Thyroid gland (tissue), 4 donors: ENCODE data around the gene MRPS6. TPM values are rescaled to one million over a fixed set of nuclear protein-coding genes. Genes with fewer than 3 reads are reported as not detected.

Experiments
- DNase-seq, 2 donors: peaks; one replicate each; pipeline ENCODE4 v3.0.0-alpha.2; 2019
- H3K27ac ChIP-seq, 3 donors: fragments of 200-600 bp; sonication (generic); 1 replicate in 2 of 3; 2 replicates in 1 of 3; pipeline ENCODE4 v1.5.1; 2016 to 2019; ENCODE audit warnings: mild to moderate bottlenecking in 1 of 3, moderate library complexity in 1 of 3
- H3K27me3 ChIP-seq: fragments of 200-600 bp; sonication (generic); one replicate; pipeline ENCODE4 v1.5.1; 2019
- H3K36me3 ChIP-seq, 2 donors: fragments of 200-600 bp; sonication (generic); one replicate each; pipeline ENCODE4 v1.5.1; 2016 to 2019
- H3K4me1 ChIP-seq, 2 donors: fragments of 200-600 bp; sonication (generic); one replicate each; pipeline ENCODE4 v1.5.1; 2017 to 2019
- H3K4me3 ChIP-seq, 3 donors: fragments of 200-600 bp; sonication (generic); replicated peaks in 1 of 3; 1 replicate in 2 of 3; 2 replicates in 1 of 3; pipeline ENCODE4 v1.5.1; 2016; ENCODE audit warnings: mild to moderate bottlenecking in 1 of 3
- H3K9me3 ChIP-seq: fragments of 200-600 bp; sonication (generic); one replicate; pipeline ENCODE4 v1.5.1; 2017
- POLR2A ChIP-seq, 2 donors: fragments of 450-650 bp; IDR thresholded peaks; one replicate each; pipeline ENCODE4 v1.6.1; 2017; ENCODE audit warnings: antibody characterized with exemption in 2 of 2, mild to moderate bottlenecking in 2 of 2, moderate library complexity in 1 of 2
- WGBS, 2 donors: methylation state at CpG; one replicate each; pipeline ENCODE4 v1.1.5; 2017; 5-methylcytosine and 5-hydroxymethylcytosine counted together
- intact Hi-C: fragments of 100-400 bp; cut with DNase I; formaldehyde crosslinking; loops from one replicate; pipeline ENCODE4 v1.15.1; 2023
- total RNA-seq, 4 donors: library from RNA; depleted of rRNA; stranded (reverse); fragments of >200 nt; gene quantifications; one replicate each; pipeline ENCODE4 v1.2.3, GENCODE V29; 2016
- TF ChIP-seq, protein P1 (sequence below), 6 experiments: fragments of 200-600 bp in 3 of 6; fragments of 450-650 bp in 3 of 6; sonication (generic) in 3 of 6; IDR thresholded peaks; one replicate each; pipeline ENCODE4 v1.5.1; 2016 to 2019; ENCODE audit warnings: antibody characterized with exemption in 6 of 6, mild to moderate bottlenecking in 2 of 6, inconsistent platforms in 1 of 6, moderate library complexity in 1 of 6

The MRPS6 gene
- total RNA-seq, 4 donors from 2014 or later: 64.9 to 104 (median 75.9) TPM

DNA sequence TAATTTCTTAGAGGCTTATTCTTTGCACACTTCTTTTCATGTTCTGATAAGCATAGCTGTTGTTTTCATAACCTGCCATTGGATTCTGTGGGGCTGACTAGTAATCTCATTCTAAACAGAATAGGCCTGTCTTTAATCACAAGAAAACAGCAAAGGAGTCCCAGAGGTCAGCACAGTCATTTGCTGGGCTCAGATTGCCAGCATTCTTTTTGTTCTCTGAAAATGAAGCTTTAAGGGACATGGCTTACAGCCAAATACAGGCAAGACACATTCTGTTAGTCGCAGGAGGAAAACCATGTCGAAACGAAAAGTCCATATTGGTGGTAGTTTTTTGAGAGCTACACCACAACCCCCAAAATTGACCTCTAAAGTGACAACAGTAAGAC lies 75.0 kb downstream of the MRPS6 start:
- peak overlapping the region in 1 of 3 donors; percentile 3 for H3K27ac ChIP-seq
- intact Hi-C loops: no loop called here
- DNase-seq: no peak
- H3K4me1 ChIP-seq: peaks cover 12 to 15% of the 10 kb centered on the region in 2 donors
- H3K27me3 ChIP-seq: no peaks in the 10 kb centered on the region
- H3K9me3 ChIP-seq: no peaks in the 10 kb centered on the region
- H3K4me3 ChIP-seq: no peak overlapping the region
- TF ChIP-seq, protein P1, sequence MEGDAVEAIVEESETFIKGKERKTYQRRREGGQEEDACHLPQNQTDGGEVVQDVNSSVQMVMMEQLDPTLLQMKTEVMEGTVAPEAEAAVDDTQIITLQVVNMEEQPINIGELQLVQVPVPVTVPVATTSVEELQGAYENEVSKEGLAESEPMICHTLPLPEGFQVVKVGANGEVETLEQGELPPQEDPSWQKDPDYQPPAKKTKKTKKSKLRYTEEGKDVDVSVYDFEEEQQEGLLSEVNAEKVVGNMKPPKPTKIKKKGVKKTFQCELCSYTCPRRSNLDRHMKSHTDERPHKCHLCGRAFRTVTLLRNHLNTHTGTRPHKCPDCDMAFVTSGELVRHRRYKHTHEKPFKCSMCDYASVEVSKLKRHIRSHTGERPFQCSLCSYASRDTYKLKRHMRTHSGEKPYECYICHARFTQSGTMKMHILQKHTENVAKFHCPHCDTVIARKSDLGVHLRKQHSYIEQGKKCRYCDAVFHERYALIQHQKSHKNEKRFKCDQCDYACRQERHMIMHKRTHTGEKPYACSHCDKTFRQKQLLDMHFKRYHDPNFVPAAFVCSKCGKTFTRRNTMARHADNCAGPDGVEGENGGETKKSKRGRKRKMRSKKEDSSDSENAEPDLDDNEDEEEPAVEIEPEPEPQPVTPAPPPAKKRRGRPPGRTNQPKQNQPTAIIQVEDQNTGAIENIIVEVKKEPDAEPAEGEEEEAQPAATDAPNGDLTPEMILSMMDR (IDR thresholded peaks at IDR 0.05): no peak
- TF ChIP-seq POLR2A (IDR thresholded peaks at IDR 0.05): no peak
- H3K36me3 ChIP-seq: peaks cover under 1 to 3% of the 10 kb centered on the region in 2 donors
- 65 to 74% methylated on average over 3 of the region's 3 CpGs for WGBS, 2 donors

DNA sequence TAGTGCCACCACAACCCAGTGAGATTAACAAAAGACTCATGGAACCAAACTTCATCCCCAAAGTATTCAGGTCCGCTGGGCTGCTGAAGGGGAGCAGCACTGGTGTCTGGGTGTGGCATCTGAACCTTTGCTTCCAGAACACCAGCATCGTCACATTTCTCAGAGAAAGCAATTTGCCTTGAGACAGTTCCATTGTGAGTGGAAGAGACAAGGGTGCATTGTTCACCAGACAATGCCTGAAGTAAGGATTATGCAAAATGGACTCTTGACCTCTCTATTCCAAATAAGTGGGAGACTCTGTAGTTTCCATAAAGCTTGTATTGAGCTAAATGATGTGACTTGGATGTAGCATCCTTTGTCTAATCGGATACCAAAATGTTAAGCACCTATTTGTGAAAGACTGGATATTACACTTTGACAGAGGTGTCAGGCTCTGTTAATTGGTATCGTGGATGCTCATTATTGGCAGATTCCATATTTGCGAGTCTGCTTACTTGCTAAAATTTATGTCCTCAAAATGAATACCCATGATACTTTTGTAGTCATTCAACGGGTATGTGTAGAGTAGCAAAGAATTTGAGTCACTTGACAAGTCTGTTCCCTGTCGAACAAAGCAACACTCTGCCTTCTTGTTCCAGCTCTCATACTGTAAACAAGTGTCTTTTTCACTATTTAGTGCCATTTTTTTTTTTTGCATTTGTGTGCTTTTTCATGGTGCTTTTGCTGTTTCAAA lies 75.6 kb downstream of the MRPS6 start:
- peak overlapping the region in 1 of 3 donors; percentile 3 for H3K27ac ChIP-seq

DNA sequence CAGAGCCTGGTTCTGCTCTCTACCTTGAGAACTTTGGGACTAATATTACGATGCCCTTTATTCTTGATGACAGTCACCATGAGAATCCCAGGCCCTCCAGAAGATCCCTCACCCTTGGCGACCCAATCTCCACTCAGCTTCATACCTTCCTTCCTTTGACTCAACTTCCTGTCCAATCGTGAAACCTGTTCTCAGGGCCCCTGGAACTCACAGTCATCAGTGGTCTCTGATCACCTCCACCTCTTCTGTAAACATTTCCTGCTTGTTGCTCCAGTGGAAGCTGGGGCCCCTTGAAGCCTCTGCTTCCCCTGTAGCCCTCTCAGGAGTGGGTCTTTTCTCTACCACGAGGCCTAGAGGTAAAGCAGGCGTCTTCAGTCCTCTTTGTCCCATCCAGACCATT lies 79.1 kb downstream of the MRPS6 start:
- H3K27me3 ChIP-seq: no peaks in the 10 kb centered on the region
- WGBS, 2 donors: 90 to 96% methylated on average over 5 of the region's 5 CpGs
- TF ChIP-seq, protein P1 (IDR thresholded peaks at IDR 0.05): no peak
- TF ChIP-seq POLR2A (IDR thresholded peaks at IDR 0.05): no peak
- peaks cover 22 to 28% of the 10 kb centered on the region in 2 donors for H3K4me1 ChIP-seq
- no peak overlapping the region for H3K4me3 ChIP-seq
- no peak overlapping the region for H3K27ac ChIP-seq
- no peaks in the 10 kb centered on the region for H3K9me3 ChIP-seq
- no peak for DNase-seq
- intact Hi-C loops: no loop called here
- no peaks in the 10 kb centered on the region for H3K36me3 ChIP-seq

More for the DNA sequence above, 75.6 kb downstream of the MRPS6 start:
- no peak for TF ChIP-seq POLR2A (IDR thresholded peaks at IDR 0.05)
- TF ChIP-seq, protein P1 (IDR thresholded peaks at IDR 0.05): no peak
- Histone ChIP-seq H3K4me3 (no peak overlapping the region), H3K4me1 (peaks cover 12 to 14% of the 10 kb centered on the region in 2 donors), H3K9me3 (no peaks in the 10 kb centered on the region), H3K27me3 (no peaks in the 10 kb centered on the region), H3K36me3 (no peaks in the 10 kb centered on the region)
- 94 to 96% methylated on average over 7 of the region's 7 CpGs for WGBS, 2 donors
- intact Hi-C loops: no loop called here
- no peak for DNase-seq

DNA sequence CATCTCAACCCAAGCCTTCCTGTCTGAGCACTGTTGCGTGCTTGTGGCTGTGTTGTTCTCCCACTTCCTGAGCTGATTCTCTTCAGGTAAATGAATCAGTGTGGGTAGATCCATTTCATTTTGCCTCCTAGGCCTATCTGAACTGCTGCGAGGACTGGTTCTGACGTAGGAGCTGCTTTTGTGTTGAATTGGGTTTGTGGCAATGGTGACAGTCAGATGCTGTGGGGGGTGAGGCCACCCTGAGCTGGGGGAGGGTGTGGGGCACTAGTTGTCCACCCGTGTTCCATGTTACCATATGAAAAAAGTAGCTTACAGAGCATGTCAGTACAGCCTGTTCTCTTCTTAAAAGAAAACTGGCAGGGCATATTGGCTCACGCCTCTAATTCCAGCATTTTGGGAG lies 81.5 kb downstream of the MRPS6 start:
- no peaks in the 10 kb centered on the region for H3K27me3 ChIP-seq
- H3K36me3 ChIP-seq: no peaks in the 10 kb centered on the region
- intact Hi-C loops: no loop called here
- H3K9me3 ChIP-seq: no peaks in the 10 kb centered on the region
- H3K4me1 ChIP-seq: peaks cover 14 to 20% of the 10 kb centered on the region in 2 donors
- H3K4me3 ChIP-seq: no peak overlapping the region
- H3K27ac ChIP-seq: peak overlapping the region in 1 of 3 donors; percentile 32
- no peak for TF ChIP-seq POLR2A (IDR thresholded peaks at IDR 0.05)
- TF ChIP-seq, protein P1 (IDR thresholded peaks at IDR 0.05): no peak
- DNase-seq: peak in 1 of 2 donors; percentile 30
- WGBS, 2 donors: 95 to 96% methylated on average over 5 of the region's 5 CpGs

DNA sequence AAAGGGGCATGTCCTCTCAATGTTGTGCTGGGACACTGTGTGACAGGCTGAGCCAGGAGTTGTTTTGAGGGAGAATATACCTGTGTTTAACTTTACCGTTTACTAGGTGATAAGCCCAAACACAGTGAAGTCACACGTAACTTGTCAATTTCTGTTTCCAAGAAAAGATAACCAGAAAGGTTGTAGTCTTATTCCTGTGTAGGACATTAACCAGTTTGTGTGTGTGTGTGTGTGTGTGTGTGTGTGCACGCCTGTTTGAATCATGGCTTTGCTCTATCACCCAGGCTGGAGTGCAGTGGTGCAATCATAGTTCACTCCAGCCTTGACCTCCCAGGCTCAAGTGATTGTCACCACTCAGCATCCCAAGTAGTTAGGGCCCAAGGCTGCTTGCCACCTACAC lies 83.6 kb downstream of the MRPS6 start:
- DNase-seq: peak in 1 of 2 donors; percentile 28
- intact Hi-C loops: no loop called here
- Histone ChIP-seq H3K4me3 (no peak overlapping the region), H3K27ac (peak overlapping the region in 1 of 3 donors; percentile 40), H3K4me1 (peaks cover 16 to 25% of the 10 kb centered on the region in 2 donors), H3K9me3 (no peaks in the 10 kb centered on the region), H3K36me3 (no peaks in the 10 kb centered on the region), H3K27me3 (no peaks in the 10 kb centered on the region)
- TF ChIP-seq POLR2A (IDR thresholded peaks at IDR 0.05): no peak
- TF ChIP-seq, protein P1 (IDR thresholded peaks at IDR 0.05): no peak
- 85 to 91% methylated on average over 3 of the region's 3 CpGs for WGBS, 2 donors
